GM21447 (cell line): ENCODE data around the gene HBA2.
"Not testable (repeated sequence)": the region's sequence is repeated elsewhere in the genome, so short reads cannot be mapped to it uniquely, and the experiment has no call there.

Experiments used
- ATAC-seq: cut with Tn5 transposase; IDR thresholded peaks from one replicate; pipeline ENCODE4 v1.9.1; 2021; ENCODE audit not compliant: unreplicated experiment

Gene HBA2

DNA sequence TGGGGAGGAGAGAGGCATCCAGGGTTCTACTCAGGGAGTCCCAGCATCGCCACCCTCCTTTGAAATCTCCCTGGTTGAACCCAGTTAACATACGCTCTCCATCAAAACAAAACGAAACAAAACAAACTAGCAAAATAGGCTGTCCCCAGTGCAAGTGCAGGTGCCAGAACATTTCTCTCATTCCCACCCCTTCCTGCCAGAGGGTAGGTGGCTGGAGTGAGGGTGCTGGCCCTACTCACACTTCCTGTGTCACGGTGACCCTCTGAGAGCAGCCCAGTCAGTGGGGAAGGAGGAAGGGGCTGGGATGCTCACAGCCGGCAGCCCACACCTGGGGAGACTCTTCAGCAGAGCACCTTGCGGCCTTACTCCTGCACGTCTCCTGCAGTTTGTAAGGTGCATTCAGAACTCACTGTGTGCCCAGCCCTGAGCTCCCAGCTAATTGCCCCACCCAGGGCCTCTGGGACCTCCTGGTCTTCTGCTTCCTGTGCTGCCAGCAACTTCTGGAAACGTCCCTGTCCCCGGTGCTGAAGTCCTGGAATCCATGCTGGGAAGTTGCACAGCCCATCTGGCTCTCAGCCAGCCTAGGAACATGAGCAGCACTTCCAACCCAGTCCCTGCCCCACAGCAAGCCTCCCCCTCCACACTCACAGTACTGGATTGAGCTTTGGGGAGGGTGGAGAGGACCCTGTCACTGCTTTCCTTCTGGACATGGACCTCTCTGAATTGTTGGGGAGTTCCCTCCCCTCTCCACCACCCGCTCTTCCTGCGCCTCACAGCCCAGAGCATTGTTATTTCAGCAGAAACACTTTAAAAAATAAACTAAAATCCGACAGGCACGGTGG lies 1.5 kb downstream of the HBA2 start:
- ATAC-seq = not testable (repeated sequence)

DNA sequence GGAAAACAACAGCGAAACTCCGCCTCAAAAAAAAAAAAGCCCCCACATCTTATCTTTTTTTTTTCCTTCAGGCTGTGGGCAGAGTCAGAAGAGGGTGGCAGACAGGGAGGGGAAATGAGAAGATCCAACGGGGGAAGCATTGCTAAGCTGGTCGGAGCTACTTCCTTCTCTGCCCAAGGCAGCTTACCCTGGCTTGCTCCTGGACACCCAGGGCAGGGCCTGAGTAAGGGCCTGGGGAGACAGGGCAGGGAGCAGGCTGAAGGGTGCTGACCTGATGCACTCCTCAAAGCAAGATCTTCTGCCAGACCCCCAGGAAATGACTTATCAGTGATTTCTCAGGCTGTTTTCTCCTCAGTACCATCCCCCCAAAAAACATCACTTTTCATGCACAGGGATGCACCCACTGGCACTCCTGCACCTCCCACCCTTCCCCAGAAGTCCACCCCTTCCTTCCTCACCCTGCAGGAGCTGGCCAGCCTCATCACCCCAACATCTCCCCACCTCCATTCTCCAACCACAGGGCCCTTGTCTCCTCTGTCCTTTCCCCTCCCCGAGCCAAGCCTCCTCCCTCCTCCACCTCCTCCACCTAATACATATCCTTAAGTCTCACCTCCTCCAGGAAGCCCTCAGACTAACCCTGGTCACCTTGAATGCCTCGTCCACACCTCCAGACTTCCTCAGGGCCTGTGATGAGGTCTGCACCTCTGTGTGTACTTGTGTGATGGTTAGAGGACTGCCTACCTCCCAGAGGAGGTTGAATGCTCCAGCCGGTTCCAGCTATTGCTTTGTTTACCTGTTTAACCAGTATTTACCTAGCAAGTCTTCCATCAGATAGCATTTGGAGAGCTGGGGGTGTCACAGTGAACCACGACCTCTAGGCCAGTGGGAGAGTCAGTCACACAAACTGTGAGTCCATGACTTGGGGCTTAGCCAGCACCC lies 2.6 kb downstream of the HBA2 start:
- ATAC-seq = no peak

DNA sequence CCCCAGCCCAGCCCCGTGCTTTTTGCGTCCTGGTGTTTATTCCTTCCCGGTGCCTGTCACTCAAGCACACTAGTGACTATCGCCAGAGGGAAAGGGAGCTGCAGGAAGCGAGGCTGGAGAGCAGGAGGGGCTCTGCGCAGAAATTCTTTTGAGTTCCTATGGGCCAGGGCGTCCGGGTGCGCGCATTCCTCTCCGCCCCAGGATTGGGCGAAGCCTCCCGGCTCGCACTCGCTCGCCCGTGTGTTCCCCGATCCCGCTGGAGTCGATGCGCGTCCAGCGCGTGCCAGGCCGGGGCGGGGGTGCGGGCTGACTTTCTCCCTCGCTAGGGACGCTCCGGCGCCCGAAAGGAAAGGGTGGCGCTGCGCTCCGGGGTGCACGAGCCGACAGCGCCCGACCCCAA lies 3.3 kb downstream of the HBA2 start:
- not testable (repeated sequence) for ATAC-seq

DNA sequence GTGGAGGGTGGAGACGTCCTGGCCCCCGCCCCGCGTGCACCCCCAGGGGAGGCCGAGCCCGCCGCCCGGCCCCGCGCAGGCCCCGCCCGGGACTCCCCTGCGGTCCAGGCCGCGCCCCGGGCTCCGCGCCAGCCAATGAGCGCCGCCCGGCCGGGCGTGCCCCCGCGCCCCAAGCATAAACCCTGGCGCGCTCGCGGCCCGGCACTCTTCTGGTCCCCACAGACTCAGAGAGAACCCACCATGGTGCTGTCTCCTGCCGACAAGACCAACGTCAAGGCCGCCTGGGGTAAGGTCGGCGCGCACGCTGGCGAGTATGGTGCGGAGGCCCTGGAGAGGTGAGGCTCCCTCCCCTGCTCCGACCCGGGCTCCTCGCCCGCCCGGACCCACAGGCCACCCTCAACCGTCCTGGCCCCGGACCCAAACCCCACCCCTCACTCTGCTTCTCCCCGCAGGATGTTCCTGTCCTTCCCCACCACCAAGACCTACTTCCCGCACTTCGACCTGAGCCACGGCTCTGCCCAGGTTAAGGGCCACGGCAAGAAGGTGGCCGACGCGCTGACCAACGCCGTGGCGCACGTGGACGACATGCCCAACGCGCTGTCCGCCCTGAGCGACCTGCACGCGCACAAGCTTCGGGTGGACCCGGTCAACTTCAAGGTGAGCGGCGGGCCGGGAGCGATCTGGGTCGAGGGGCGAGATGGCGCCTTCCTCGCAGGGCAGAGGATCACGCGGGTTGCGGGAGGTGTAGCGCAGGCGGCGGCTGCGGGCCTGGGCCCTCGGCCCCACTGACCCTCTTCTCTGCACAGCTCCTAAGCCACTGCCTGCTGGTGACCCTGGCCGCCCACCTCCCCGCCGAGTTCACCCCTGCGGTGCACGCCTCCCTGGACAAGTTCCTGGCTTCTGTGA lies 4.1 kb downstream of the HBA2 start, which contains the start of gene HBA1:
Gene HBA1 (plus strand): TSS at position 204 of the 906 bp plus-strand sequence. CDS start 37 bp downstream, at position 241.
- ATAC-seq = not testable (repeated sequence)

DNA sequence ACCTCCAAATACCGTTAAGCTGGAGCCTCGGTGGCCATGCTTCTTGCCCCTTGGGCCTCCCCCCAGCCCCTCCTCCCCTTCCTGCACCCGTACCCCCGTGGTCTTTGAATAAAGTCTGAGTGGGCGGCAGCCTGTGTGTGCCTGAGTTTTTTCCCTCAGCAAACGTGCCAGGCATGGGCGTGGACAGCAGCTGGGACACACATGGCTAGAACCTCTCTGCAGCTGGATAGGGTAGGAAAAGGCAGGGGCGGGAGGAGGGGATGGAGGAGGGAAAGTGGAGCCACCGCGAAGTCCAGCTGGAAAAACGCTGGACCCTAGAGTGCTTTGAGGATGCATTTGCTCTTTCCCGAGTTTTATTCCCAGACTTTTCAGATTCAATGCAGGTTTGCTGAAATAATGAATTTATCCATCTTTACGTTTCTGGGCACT lies 4.7 kb downstream of the HBA2 start:
- no peak for ATAC-seq

GRCh38 chr16:177981-178667 lies 5.4 kb downstream of the HBA2 start:
- ATAC-seq = no peak

GRCh38 chr16:178668-179015 lies 6.0 kb downstream of the HBA2 start:
- no peak for ATAC-seq

- no peak for ATAC-seq
Measured at GRCh38 chr16:179211-180092, 6.8 kb downstream of the HBA2 start.

GRCh38 chr16:180101-180675 lies 7.5 kb downstream of the HBA2 start, which contains the start of gene HBQ1:
Gene HBQ1 (plus strand): TSS chr16:180459. CDS start chr16:180487, 28 bp downstream.
- no peak for ATAC-seq

DNA sequence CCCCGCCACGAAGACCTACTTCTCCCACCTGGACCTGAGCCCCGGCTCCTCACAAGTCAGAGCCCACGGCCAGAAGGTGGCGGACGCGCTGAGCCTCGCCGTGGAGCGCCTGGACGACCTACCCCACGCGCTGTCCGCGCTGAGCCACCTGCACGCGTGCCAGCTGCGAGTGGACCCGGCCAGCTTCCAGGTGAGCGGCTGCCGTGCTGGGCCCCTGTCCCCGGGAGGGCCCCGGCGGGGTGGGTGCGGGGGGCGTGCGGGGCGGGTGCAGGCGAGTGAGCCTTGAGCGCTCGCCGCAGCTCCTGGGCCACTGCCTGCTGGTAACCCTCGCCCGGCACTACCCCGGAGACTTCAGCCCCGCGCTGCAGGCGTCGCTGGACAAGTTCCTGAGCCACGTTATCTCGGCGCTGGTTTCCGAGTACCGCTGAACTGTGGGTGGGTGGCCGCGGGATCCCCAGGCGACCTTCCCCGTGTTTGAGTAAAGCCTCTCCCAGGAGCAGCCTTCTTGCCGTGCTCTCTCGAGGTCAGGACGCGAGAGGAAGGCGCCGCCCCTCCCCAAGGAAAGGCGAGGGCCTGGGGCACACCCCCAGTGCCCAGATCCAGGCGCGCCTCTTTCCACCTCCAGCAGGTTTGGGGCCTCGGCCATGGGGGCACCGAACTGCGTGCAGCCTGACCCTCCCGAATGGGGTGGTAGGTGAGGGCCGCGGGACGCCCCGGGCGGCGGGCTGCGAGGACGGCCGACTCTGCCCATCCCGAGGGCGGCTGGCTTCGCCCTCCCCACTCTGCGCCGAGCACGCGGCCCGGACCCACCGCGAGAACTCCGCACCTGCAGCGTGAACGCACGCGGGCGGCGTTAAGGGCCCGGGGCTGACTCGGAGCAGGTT lies 8.2 kb downstream of the HBA2 start:
- no peak for ATAC-seq

GRCh38 chr16:181565-182021 lies 8.9 kb downstream of the HBA2 start:
- ATAC-seq = no peak

GRCh38 chr16:183005-183404 lies 10.3 kb downstream of the HBA2 start:
- no peak for ATAC-seq

- ATAC-seq = no peak
Measured at GRCh38 chr16:185213-185612, 12.5 kb downstream of the HBA2 start.

DNA sequence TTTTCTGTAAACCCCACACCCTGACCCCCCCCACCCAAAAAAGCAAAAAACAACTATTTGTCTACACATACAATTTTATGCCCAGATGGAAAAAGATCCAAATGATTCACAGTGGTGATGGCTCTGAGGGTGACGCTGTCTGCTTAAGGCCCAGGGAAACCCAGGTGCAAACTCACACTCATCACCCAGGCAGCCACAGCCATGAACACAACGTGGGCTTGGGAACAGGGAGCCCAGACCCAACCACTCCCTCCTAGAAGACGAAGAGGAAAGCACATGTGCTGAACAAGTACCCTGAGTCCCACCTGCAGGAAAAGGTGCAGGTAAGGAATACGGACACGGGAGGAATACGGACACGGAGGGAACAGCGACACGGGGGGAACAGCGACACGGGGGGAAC lies 13.0 kb downstream of the HBA2 start:
- ATAC-seq = no peak

DNA sequence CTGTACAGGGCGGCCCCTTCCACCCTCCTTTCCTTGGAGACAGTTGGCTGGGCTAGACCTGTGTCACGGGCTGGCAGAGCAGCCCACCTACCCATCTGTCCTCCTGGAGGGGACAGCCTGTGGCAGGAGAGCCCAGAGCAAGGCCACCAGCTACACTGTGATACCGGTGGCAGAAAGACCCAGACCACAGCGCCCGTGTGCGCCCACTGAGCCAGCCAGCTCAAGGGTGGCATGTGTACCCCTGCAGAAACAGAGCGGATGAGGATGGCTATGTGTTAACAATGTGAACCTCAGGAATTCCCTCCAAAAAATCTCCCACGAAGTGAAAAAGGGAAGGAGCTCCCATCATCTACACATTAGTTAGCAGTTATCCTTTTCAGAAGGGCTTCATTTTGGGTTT lies 14.7 kb downstream of the HBA2 start:
- no peak for ATAC-seq

GRCh38 chr16:188674-189073 lies 16.0 kb downstream of the HBA2 start:
- no peak for ATAC-seq

DNA sequence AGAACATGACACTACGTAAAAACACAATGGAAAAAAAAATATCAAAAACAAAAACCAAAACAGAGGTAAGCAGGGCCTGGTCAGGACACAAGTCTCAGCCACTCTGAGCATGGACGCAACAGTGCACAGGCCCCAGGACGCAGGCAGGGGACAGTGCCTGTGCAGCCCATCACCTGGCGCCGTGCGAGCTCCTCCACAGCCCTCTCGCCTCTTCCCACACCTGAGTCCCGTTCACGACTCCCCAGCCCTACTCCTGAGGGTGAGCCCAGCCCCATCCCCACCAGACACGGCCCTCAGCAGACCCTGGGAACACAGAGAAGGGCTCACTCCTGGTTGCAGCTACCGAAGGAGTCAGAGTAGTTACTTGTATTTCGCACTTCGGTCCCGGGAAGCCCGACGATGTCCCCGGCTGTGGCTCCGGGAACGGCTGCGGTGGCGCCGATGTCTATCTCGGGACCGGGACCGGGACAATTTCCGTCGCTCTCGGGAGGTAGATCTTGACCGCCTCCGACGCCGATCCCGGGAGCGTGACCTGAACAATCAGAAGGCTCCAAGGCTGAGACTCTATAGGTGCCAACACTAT lies 17.0 kb downstream of the HBA2 start:
- no peak for ATAC-seq
